A549 (cell line): ENCODE results near the gene SLC16A5.

ENCODE experiments used
- BHLHE40 ChIP-seq: IDR thresholded peaks from 2 replicates; pipeline ENCODE4 v1.6.1; 2012; ENCODE audit warnings: low read depth, low read length, inconsistent platforms
- CEBPB ChIP-seq, 2 experiments: fragments of >200 bp in 1 of 2; sonication (Bioruptor Twin) in 1 of 2; formaldehyde crosslinking in 1 of 2; IDR thresholded peaks; 2 replicates each; pipeline ENCODE4 v1.6.1; 2012 to 2016
- CHD4 ChIP-seq: fragments of 200-600 bp; sonication (generic); IDR thresholded peaks from 2 replicates; pipeline ENCODE4 v1.6.1; 2016; ENCODE audit warnings: antibody characterized with exemption, mild to moderate bottlenecking, borderline replicate concordance
- EP300 ChIP-seq, 2 experiments: fragments of >200 bp; sonication (Bioruptor Twin); formaldehyde crosslinking; IDR thresholded peaks; 2 replicates in 1 of 2; 3 replicates in 1 of 2; pipeline ENCODE4 v1.6.1; 2016 to 2017
- JUN ChIP-seq, 2 experiments: fragments of >200 bp; sonication (Bioruptor Twin); formaldehyde crosslinking; IDR thresholded peaks; 2 replicates in 1 of 2; 3 replicates in 1 of 2; pipeline ENCODE4 v1.6.1; 2016 to 2017
- MAX ChIP-seq: IDR thresholded peaks from 2 replicates; pipeline ENCODE4 v1.6.1; 2012
- MAZ ChIP-seq: fragments of 150-350 bp; IDR thresholded peaks from 2 replicates; pipeline ENCODE4 v1.6.1; 2014; ENCODE audit warnings: antibody characterized with exemption, low read depth, low read length, borderline replicate concordance
- MYC ChIP-seq: IDR thresholded peaks from 2 replicates; pipeline ENCODE4 v1.6.1; 2012; ENCODE audit warnings: mild to moderate bottlenecking, inconsistent platforms, low read length, improper control_type of control experiment, borderline replicate concordance
- NPAS2 ChIP-seq: fragments of 250-450 bp; sonication (Bioruptor Pico); IDR thresholded peaks from 2 replicates; pipeline ENCODE4 v1.8.0; 2022; ENCODE audit warnings: mild to moderate bottlenecking, moderate library complexity, borderline replicate concordance
- POLR2A ChIP-seq: IDR thresholded peaks from 2 replicates; pipeline ENCODE4 v1.6.1; 2012; ENCODE audit warnings: mild to moderate bottlenecking, low read length
- RAD21 ChIP-seq, 2 experiments: fragments of >200 bp in 1 of 2; sonication (Bioruptor Twin) in 1 of 2; formaldehyde crosslinking in 1 of 2; IDR thresholded peaks in 1 of 2; conservative IDR thresholded peaks in 1 of 2; 2 replicates in 1 of 2; 3 replicates in 1 of 2; pipeline ENCODE4 v1.6.1; 2012 to 2018; ENCODE audit warnings: inconsistent platforms in 1 of 2
- REST ChIP-seq: fragments of 200-600 bp; sonication (generic); IDR thresholded peaks from 2 replicates; pipeline ENCODE4 v1.6.1; 2016; ENCODE audit warnings: antibody characterized with exemption, mild to moderate bottlenecking, moderate library complexity
- SREBF2 ChIP-seq: fragments of 450-650 bp; IDR thresholded peaks from 2 replicates; pipeline ENCODE4 v1.6.1; 2014; ENCODE audit warnings: mild to moderate bottlenecking, moderate library complexity
- TF ChIP-seq, protein P1 (sequence below): fragments of >200 bp; sonication (Bioruptor Twin); formaldehyde crosslinking; IDR thresholded peaks from 3 replicates; pipeline ENCODE4 v1.5.1; 2016

GRCh38 chr17:75075597-75076336, 12.0 kb upstream of the SLC16A5 start:
- TF ChIP-seq, protein P1, sequence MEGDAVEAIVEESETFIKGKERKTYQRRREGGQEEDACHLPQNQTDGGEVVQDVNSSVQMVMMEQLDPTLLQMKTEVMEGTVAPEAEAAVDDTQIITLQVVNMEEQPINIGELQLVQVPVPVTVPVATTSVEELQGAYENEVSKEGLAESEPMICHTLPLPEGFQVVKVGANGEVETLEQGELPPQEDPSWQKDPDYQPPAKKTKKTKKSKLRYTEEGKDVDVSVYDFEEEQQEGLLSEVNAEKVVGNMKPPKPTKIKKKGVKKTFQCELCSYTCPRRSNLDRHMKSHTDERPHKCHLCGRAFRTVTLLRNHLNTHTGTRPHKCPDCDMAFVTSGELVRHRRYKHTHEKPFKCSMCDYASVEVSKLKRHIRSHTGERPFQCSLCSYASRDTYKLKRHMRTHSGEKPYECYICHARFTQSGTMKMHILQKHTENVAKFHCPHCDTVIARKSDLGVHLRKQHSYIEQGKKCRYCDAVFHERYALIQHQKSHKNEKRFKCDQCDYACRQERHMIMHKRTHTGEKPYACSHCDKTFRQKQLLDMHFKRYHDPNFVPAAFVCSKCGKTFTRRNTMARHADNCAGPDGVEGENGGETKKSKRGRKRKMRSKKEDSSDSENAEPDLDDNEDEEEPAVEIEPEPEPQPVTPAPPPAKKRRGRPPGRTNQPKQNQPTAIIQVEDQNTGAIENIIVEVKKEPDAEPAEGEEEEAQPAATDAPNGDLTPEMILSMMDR = no peak
- TF ChIP-seq REST (no peak), MAX (no peak), SREBF2 (no peak), CHD4 (no peak), EP300 (IDR thresholded peaks at IDR 0.05) (no peak), NPAS2 (no peak), MYC (no peak), RAD21 (conservative IDR thresholded peaks at IDR 0.05 in 1 of 2, IDR thresholded peaks at IDR 0.05 in 1 of 2) (no peak), BHLHE40 (no peak), MAZ (no peak), JUN (IDR thresholded peaks at IDR 0.05) (no peak), POLR2A (no peak), CEBPB (IDR thresholded peaks at IDR 0.05) (no peak)
